Suprapubic skin (tissue), 4 donors: ENCODE data around the gene CD300LF. TPM values are rescaled to one million over a fixed set of nuclear protein-coding genes. Genes with fewer than 3 reads are reported as not detected.

ENCODE experiments used
- DNase-seq, 2 donors: peaks; one replicate each; pipeline ENCODE4 v3.0.0-alpha.2; 2019; ENCODE audit warnings: low spot score in 2 of 2
- H3K27ac ChIP-seq: fragments of 200-600 bp; sonication (generic); one replicate; pipeline ENCODE4 v1.5.1; 2019
- H3K27me3 ChIP-seq: fragments of 200-600 bp; sonication (generic); one replicate; pipeline ENCODE4 v1.5.1; 2019
- H3K36me3 ChIP-seq: fragments of 200-600 bp; sonication (generic); one replicate; pipeline ENCODE4 v1.5.1; 2019
- H3K4me1 ChIP-seq: fragments of 200-600 bp; sonication (generic); one replicate; pipeline ENCODE4 v1.5.1; 2019
- H3K4me3 ChIP-seq: fragments of 200-600 bp; sonication (generic); one replicate; pipeline ENCODE4 v1.5.1; 2019; ENCODE audit warnings: mild to moderate bottlenecking
- H3K9me3 ChIP-seq: fragments of 200-600 bp; sonication (generic); one replicate; pipeline ENCODE4 v1.5.1; 2019
- CTCF ChIP-seq, 2 donors: fragments of 200-600 bp in 1 of 2; fragments of 450-650 bp in 1 of 2; sonication (generic) in 1 of 2; IDR thresholded peaks; one replicate each; pipeline ENCODE4 v1.5.1; 2016 to 2019; ENCODE audit warnings: antibody characterized with exemption in 2 of 2, mild to moderate bottlenecking in 1 of 2, moderate library complexity in 1 of 2
- EP300 ChIP-seq: sonication (generic); formaldehyde crosslinking; IDR thresholded peaks from one replicate; pipeline ENCODE4 v1.6.1; 2017; ENCODE audit warnings: antibody characterized with exemption
- POLR2A ChIP-seq, 2 donors: fragments of 450-650 bp; IDR thresholded peaks; one replicate each; pipeline ENCODE4 v1.6.1; 2017; ENCODE audit warnings: antibody characterized with exemption in 2 of 2, mild to moderate bottlenecking in 2 of 2, moderate library complexity in 2 of 2
- POLR2AphosphoS5 ChIP-seq, 3 donors: sonication (generic); formaldehyde crosslinking; IDR thresholded peaks; one replicate each; pipeline ENCODE4 v1.6.1; 2017; ENCODE audit warnings: antibody characterized with exemption in 3 of 3
- WGBS: methylation state at CpG from one replicate; pipeline ENCODE4 v1.1.5; 2018; 5-methylcytosine and 5-hydroxymethylcytosine counted together
- total RNA-seq, 4 donors: library from RNA; depleted of rRNA; stranded (reverse); fragments of >200 nt; gene quantifications; one replicate each; pipeline ENCODE4 v1.1.0, GENCODE V29; 2016

CD300LF gene
- total RNA-seq, 4 donors from 2014 or later, result not detected

DNA sequence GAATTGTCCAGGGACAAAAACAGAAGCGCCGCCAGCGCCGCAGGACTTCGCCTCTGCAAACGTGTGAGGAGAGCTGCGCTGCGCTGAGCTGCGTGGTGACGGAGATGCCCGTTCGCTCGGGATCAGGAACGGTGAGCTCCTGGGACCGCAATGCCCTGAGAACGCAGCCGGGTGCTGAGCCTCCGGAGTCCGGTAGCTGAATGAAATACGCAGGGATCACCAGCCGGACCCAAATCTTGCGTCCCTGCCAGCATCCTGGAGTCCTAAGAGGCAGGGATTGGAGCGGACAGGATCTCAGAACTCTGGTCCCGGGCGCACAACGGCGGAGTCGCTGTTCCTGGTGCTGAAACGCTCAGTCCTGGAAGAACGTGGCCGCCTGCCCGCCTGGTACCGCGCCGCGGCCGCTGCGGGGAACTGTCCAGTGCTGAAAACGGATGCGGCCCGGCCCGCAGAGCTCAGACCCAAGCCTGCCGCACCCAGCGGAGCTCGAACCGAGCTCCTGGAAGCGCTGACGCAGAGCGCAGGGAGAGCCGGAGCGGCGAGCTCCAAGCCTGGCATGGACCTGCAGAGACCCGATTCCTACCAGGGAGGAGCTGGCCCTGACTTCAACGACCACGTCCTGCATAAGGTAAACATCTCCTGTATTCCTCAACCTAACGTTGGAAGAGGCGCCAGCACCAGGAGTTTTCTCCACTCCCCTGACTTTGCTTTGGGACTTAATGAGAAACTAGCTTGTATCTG lies 41.5 kb downstream of the CD300LF start:
- Histone ChIP-seq H3K27ac (no peak overlapping the region), H3K4me3 (no peak overlapping the region), H3K27me3 (peaks cover 44% of the 10 kb centered on the region), H3K36me3 (no peaks in the 10 kb centered on the region), H3K4me1 (no peaks in the 10 kb centered on the region), H3K9me3 (no peaks in the 10 kb centered on the region)
- TF ChIP-seq POLR2AphosphoS5 (IDR thresholded peaks at IDR 0.05) (peak in 1 of 3 donors; percentile 72), CTCF (IDR thresholded peaks at IDR 0.05) (no peak), EP300 (no peak)
- WGBS, result 36% methylated on average over 24 of the region's 57 CpGs
- peak in 1 of 2 donors; percentile 68 for DNase-seq

GRCh38 chr17:74670329-74670728 lies 42.4 kb downstream of the CD300LF start:
- no peaks in the 10 kb centered on the region for H3K4me1 ChIP-seq
- 83% methylated on average over 6 of the region's 6 CpGs for WGBS
- H3K27me3 ChIP-seq, result peaks cover 46% of the 10 kb centered on the region
- DNase-seq, result no peak
- no peaks in the 10 kb centered on the region for H3K9me3 ChIP-seq
- no peak overlapping the region for H3K4me3 ChIP-seq
- no peak overlapping the region for H3K27ac ChIP-seq
- TF ChIP-seq POLR2AphosphoS5 (IDR thresholded peaks at IDR 0.05) (no peak), EP300 (no peak), CTCF (IDR thresholded peaks at IDR 0.05) (no peak), POLR2A (IDR thresholded peaks at IDR 0.05) (no peak)
- no peaks in the 10 kb centered on the region for H3K36me3 ChIP-seq

- H3K4me3 ChIP-seq, result no peak overlapping the region
- no peaks in the 10 kb centered on the region for H3K4me1 ChIP-seq
- DNase-seq, result no peak
- H3K36me3 ChIP-seq, result no peaks in the 10 kb centered on the region
- TF ChIP-seq POLR2AphosphoS5 (IDR thresholded peaks at IDR 0.05) (no peak), POLR2A (IDR thresholded peaks at IDR 0.05) (no peak), CTCF (IDR thresholded peaks at IDR 0.05) (no peak), EP300 (no peak)
- H3K9me3 ChIP-seq, result no peaks in the 10 kb centered on the region
- no peak overlapping the region for H3K27ac ChIP-seq
- WGBS, result 89% methylated on average over 3 of the region's 3 CpGs
- peaks cover 49% of the 10 kb centered on the region for H3K27me3 ChIP-seq
These were observed 49.2 kb downstream of the CD300LF start for GRCh38 chr17:74663561-74663960.

- Histone ChIP-seq H3K36me3 (no peaks in the 10 kb centered on the region), H3K4me3 (no peak overlapping the region), H3K9me3 (no peaks in the 10 kb centered on the region), H3K4me1 (no peaks in the 10 kb centered on the region), H3K27me3 (peaks cover 35% of the 10 kb centered on the region), H3K27ac (no peak overlapping the region)
- TF ChIP-seq POLR2AphosphoS5 (IDR thresholded peaks at IDR 0.05) (no peak), POLR2A (IDR thresholded peaks at IDR 0.05) (no peak), EP300 (no peak), CTCF (IDR thresholded peaks at IDR 0.05) (no peak)
- 67% methylated on average over 4 of the region's 4 CpGs for WGBS
- DNase-seq, result no peak
These were observed 52.8 kb downstream of the CD300LF start for GRCh38 chr17:74659889-74660288.

DNA sequence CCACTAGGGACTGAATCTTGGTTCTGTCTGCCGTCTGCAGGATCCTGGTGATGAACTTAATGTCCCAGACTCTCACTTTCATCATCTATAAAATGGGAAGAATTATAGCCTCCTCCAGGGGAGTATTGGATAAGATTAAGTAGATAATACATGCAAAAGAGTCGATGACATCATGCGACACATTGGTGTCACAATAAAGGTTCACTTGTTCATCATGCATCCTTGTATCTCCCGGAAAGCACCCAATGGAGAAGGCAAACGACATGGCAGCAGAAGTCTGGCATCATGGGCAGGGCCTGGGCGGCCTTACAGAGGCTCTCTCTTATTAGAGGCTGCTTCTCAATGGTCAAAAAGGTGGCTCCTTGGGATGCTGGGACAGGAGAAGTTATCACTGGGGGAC lies 54.1 kb downstream of the CD300LF start:
- H3K36me3 ChIP-seq, result no peaks in the 10 kb centered on the region
- peaks cover 37% of the 10 kb centered on the region for H3K27me3 ChIP-seq
- H3K4me3 ChIP-seq, result no peak overlapping the region
- H3K27ac ChIP-seq, result no peak overlapping the region
- no peak for DNase-seq
- no peak for TF ChIP-seq POLR2A (IDR thresholded peaks at IDR 0.05)
- no peak for TF ChIP-seq CTCF (IDR thresholded peaks at IDR 0.05)
- no peak for TF ChIP-seq POLR2AphosphoS5 (IDR thresholded peaks at IDR 0.05)
- no peak for TF ChIP-seq EP300
- 87% methylated on average over 6 of the region's 6 CpGs for WGBS
- no peaks in the 10 kb centered on the region for H3K9me3 ChIP-seq
- H3K4me1 ChIP-seq, result no peaks in the 10 kb centered on the region
